Ectodermal cell (in vitro differentiated cells): ENCODE results near the gene PSME3IP1.

ENCODE experiments used
- H3K27ac ChIP-seq: 2 replicates; pipeline ENCODE4 v1.7.0; 2013; ENCODE audit warnings: mild to moderate bottlenecking, low read depth, low read length; ENCODE audit not compliant: insufficient read depth, poor library complexity, severe bottlenecking
- H3K27me3 ChIP-seq: 2 replicates; pipeline ENCODE4 v1.7.0; 2013; ENCODE audit warnings: mild to moderate bottlenecking, low read length; ENCODE audit not compliant: insufficient read depth, control insufficient read depth, poor library complexity, severe bottlenecking
- H3K36me3 ChIP-seq: one replicate; pipeline ENCODE4 v1.7.0; 2013; ENCODE audit warnings: low read length; ENCODE audit not compliant: control insufficient read depth, insufficient read depth
- H3K4me1 ChIP-seq: one replicate; pipeline ENCODE4 v1.7.0; 2013; ENCODE audit warnings: low read length; ENCODE audit not compliant: control insufficient read depth, insufficient read depth
- H3K4me3 ChIP-seq: 2 replicates; pipeline ENCODE4 v1.7.0; 2013; ENCODE audit warnings: low read depth, low read length, control low read depth; ENCODE audit not compliant: insufficient read depth
- H3K9me3 ChIP-seq: 2 replicates; pipeline ENCODE4 v1.7.0; 2013; ENCODE audit warnings: mild to moderate bottlenecking, low read length, moderate library complexity; ENCODE audit not compliant: control insufficient read depth
- WGBS, 2 experiments: methylation state at CpG; one replicate each; pipeline ENCODE4 v1.1.7; 2013; ENCODE audit warnings: missing lambda C conversion rate in 2 of 2; 5-methylcytosine and 5-hydroxymethylcytosine counted together

PSME3IP1 gene

GRCh38 chr16:57104706-57105105 lies 81.1 kb downstream of the PSME3IP1 start:
- Histone ChIP-seq H3K36me3 (no peaks in the 10 kb centered on the region), H3K4me1 (peaks cover 6% of the 10 kb centered on the region), H3K9me3 (no peaks in the 10 kb centered on the region), H3K27ac (no peak overlapping the region), H3K27me3 (no peaks in the 10 kb centered on the region), H3K4me3 (no peak overlapping the region)
- 87 to 93% methylated on average over 3 of the region's 3 CpGs for WGBS, 2 experiments

- Histone ChIP-seq H3K9me3 (no peaks in the 10 kb centered on the region), H3K4me3 (no peak overlapping the region), H3K36me3 (no peaks in the 10 kb centered on the region), H3K27me3 (no peaks in the 10 kb centered on the region), H3K4me1 (peaks cover 6% of the 10 kb centered on the region), H3K27ac (no peak overlapping the region)
- 60 to 62% methylated on average over 16 of the region's 16 CpGs for WGBS, 2 experiments
These were observed 82.7 kb downstream of the PSME3IP1 start for GRCh38 chr16:57102888-57103851.
